HG02763 (cell line): ENCODE results near the gene CA10.

Experiments used
- ATAC-seq: cut with Tn5 transposase; IDR thresholded peaks from one replicate; pipeline ENCODE4 v1.9.1; 2021; ENCODE audit warnings: mild to moderate bottlenecking, moderate library complexity; ENCODE audit not compliant: unreplicated experiment

CA10 gene

DNA sequence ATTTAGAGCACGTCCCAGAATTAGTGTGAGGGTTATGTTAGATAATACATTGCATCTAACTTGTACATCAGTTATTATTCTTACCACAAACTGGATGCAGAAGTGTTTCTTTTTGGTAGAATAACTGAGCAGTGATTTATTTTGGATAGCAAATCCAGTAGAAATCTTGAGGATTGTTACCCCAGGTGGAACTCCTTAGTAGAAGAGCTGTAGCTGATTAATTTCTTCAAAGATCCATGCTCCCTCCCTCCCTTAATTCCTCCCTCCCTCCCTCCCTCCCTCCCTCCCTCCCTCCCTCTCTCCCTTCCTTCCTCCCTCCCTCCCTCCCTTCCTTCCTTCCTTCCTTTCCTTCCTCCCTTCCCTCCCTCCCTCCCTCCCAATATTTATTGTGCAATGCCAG, 337.7 kb downstream of the CA10 start:
- ATAC-seq: no peak

DNA sequence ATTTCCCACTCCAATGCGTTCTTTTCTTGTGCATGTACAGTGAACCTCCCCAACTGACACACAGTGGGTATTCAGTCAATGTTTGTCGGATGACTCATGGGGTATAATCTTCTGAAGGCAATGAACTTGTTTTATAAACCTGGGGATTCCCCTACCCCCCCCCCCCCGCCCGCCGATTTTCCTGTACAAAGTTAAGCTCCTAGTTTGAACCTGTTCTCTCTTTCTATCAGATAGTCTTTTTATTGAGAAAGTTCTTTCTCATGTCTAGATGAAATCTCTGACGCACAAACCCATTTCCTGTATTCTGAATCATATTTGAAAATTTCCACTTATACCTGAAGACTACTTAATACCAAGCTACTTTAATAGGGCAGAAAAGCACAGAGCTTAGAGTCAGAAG, 338.3 kb downstream of the CA10 start:
- no peak for ATAC-seq

DNA sequence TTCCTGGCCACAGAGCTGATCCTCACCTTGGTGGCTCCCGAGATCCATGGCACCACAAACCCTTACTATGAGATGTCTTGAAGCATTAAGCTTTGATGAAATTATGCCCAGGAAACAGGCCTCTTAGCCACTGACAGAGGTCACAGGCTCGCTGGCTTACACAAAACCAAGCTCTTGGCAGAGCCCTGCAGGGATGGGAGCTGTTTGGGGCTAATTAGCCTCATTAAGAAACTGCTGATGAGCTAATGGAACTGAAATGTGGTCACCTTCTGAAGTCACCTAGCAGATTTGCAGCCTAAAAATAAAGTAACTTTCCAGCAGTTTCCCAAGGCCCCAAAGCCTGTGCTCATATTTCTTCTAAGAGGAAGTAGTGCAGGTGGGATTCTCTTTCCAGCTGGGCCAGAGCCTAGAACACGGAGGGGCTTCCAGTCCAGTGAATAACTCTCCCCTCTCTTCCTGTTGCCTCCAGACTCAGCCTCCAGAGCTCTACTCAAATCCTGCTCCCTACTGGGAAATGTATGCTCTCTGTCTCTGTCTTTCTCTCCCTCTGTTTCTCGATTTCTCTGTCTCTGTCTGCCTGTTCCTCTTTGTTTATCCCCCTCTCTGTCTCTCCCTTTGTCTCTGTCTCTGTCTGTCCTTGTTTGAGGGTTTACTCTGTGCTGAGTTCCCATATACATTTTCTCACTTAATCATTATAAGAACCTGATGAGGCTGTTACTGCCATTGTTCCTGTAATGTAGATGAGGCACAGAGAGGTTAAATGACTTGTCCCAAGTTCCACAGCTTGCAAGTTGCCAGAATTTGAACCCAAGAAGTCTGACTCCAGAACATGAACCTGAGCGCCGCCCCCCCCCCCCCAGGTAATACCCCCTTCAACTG, 338.9 kb downstream of the CA10 start:
- ATAC-seq: no peak

DNA sequence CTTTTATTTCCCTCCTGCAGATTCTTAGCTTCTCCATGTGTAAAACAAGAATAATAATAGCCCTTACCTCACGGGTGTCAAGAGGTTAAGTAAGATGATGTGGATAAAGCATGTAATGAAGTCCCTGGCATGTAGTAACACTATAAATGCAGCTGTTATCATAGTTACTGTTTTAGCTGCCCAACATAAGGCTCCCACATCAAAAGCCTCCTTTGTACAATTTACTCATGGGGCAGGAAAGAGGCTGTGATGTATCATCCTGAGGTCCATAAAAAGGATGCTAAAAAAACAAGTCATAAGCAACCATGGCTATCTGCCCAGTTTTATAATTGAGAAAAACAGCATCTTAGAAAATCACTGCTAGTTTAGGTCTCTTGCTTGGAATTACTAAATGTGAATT, 339.7 kb downstream of the CA10 start:
- no peak for ATAC-seq

DNA sequence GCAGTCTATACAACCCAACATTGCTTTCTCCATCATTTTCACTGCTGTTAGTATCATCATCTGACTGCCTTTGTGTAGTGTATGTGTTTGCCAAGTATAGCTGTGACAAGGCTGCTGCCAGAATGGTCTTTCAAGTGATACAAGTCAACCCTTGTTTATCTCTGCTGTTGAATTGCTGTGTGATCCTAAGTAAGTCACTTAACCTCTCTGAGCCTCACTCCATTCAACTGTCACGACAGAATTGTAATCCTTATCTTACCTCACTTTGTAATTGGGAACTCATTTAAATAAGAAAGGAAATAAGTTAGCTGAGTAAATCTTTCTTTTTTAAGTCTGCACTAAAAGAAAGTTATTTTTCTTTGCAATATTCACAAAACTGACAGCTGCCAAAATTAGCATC, 340.6 kb downstream of the CA10 start:
- no peak for ATAC-seq

DNA sequence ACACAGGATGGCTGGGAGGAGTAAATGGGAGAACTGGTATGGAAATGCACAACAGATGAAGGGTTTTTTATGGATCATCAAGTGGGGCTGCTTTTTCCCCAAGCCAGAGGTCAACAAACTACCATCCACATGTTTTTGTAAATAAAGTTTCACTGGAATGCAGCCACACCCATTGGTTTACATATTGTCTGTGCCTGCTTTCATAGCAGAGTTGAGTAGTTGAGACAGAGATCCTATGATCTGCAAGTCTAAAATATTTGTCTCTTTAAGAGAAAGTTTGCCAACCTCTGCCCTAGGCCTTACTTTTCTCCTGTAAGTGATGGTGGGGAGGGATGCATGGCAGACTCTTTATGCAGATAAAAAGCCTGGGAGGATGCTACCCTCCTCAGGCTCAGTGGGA, 341.4 kb downstream of the CA10 start:
- ATAC-seq: no peak

DNA sequence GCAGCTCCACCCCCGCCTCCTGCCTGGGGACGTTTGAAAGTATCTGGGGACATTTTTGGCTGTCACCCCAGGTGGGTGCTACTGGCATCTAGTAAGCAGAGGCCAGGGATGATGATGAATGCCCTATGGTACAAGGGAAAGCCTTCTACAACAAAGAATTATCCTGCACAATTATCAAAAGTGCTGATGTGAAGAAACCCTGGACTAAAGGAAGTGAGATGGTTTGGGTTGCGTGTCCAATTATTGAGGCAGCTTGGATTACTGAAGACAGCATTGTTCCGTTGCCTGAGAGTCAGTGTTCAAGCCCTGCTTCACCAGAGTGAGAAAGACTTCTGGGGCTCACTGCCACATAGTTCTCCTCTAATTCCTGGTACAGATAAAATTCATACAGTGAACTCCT, 343.4 kb downstream of the CA10 start:
- ATAC-seq: no peak

DNA sequence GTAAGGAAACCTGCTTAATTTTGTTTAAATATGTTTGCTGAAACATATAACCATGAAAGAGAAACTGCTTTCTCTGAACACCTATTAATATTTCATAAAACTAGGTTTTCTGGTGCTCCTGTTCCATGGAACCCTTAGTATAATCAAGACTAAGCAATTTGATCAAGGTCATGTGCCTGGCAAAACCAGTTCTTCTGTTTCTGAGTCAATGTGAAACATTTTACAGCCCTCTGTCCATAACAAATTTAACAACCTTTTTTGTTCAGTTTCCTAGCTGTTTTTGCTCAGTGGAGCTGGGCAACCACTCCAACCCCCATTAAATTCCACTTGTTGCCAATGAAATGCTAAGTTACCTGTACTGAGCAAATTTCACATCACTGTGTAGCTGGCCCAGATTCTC, 344.0 kb downstream of the CA10 start:
- no peak for ATAC-seq

DNA sequence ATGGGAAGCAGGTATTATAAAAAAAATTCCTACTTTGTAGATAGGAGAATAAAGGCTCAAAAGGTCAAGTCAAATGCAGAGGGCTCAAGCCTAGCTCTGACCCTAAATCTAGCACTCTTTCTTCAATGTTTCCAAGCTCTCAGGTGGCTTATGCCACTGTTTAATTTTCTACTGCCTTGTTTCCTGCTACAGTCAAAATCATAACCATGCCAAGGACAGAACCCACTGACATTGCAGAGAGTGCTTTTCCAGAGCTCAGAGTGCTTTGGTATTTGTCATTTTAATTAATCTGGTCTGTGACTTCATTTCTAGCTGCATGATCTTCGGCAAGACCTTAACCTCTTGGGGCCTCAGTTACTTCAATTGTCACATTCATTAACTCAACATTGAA, 344.7 kb downstream of the CA10 start:
- no peak for ATAC-seq

DNA sequence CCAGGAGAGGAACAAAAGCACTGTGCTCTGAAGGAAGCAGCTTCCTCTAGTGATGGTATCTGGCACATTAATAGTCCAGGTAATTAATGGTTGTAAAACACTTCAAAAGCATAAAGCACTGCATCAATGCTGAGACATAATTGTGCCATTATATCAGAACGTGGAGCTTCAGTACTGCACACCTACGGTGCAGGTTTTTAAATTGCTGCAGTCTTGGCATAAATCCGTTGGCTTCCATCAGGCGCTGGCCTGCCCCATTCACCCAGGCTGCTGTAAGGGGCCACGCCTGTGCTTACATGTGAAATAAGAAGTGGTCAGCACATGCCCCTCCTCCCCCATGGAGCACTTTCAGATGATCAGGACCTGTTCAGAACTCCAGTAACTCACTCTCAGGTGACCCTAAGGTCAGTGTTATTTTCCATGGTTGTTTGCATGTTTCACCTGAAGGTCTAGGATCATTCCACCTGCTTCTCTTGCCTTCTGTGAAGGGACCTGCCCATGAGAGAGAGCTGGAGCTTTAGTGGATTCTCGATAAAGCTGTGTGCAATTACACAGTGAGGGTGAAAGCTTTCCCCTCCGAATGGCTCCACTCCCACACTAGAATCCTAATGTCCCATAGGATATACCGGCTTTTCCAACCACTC, 345.3 kb downstream of the CA10 start:
- no peak for ATAC-seq

DNA sequence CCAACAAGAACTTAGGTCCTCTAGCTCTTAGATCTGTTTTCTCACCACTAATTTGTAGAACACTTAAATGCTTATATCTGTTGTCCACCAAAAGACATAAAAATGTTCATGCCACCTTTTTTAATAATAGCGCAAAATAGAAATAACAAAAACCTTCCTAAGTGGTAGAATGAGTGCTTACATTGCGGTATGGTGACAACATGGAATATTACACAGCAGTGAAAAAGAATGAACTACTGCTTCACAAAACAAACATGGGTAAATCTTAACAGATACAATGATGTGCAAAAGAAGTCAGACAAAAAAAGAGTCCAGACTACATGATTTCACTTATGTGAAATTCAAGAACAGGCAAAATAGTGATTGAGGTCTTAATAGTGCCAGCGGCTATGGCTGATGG, 351.1 kb downstream of the CA10 start:
- no peak for ATAC-seq

DNA sequence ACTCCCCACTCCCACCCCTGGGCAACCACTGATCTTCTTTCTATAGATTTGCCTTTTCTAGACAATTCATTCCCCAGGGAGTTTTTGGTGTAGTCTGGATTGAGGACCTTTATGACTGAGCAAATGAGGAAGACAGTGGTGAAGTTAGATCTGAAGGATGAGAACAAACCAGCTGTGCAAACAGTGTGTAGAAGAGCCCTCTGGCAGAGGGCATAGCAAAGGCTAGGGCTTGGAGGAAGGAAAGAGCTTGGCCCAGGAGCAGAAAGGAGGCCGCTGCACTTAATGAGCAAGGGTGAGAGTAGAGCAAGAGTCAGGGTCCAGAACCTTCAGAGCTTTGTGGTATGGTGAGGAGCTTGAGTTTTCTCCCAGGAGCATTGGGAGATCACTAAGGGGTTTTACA, 352.7 kb downstream of the CA10 start:
- no peak for ATAC-seq

DNA sequence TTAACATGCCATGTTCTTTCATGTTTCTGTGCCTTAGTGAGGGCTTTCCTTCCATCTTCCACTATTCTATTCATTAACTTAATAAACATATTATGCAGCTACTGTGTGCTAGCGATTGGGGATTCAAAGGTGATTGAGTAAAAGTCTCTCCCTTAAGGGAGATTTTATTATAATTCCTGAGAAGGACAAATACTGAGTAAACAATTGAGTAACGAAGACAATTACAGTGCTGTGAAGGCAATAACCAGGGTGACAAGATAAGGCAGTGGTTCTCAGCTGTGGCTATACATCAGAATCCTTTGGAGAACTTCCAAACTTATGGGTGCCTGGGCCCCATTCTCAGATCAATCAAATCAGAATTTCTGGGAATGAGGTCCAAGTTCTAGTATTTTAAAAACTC, 353.3 kb downstream of the CA10 start:
- no peak for ATAC-seq

DNA sequence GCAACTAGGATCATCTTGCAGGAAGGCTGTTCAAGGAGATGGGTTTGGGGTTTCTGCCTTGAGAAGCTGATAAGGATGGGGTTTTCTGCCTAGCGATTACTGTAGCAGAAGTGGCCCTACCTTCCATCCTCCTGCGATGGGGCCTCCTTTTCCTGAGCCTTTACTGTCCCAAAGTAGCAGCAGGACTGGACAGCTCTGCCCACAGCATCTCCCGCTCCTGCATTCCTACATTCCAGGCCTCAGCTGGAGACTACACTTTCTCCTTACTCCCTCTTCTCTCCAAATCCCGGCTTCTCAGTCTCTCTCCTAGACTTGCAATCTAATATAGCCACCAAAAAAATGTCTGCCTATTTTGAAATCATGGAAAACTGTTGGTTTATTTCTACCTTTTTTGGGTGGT, 355.4 kb downstream of the CA10 start:
- no peak for ATAC-seq

DNA sequence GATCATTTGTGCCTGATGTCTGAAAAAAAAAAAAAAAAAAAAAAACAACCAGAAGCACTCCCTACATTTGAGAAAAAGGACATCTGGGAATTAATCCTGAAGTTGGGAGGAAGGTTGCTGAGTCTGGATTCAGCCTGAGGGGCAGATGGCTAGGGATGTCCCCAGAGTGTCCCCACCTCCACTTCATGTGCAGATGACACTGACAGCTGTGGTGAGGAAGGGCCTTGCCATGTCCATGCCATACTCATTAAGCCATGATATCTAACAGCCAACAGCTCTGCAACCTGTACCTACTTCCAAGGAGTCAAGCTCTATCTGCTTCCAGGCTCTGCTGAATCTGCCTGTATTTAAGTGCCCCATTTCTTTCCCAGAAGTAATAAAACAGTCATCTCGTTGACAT, 356.0 kb downstream of the CA10 start:
- no peak for ATAC-seq

DNA sequence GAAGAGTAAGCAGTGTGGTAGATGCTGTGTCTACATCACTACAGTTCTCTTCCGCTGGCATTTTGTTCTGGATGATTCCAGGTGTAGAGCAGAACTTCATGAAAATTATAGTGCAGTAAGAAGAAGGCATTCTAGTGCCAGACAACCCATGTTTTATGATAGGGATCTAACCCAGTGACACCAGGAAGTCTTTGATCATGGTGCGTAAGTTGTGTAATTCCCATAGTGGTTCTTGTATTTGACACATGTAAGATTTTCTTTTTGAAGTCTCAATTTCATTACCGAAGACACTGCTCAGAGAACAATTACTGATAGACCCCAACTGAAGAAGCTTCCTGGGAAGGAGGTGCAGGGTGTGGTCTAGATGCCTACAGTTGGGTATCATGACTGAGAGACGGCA, 356.9 kb downstream of the CA10 start:
- no peak for ATAC-seq

DNA sequence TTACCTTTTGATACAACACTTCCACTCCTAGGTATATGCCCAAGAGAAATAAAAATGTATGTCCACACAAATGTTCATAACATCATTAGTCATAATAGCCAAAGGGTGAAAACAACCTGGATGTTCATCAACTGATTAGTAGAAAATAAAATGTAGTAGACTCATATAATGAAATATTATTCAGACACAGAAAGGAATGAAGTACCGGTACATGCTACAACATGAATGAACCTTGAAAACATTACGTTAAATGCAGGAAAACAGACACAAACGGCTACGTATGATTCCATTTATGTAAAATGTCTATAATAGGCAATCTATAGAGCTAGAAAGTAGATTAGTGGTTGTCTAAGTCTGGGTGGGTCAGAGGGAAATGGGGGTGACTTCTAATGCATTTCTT, 358.5 kb downstream of the CA10 start:
- ATAC-seq: no peak

DNA sequence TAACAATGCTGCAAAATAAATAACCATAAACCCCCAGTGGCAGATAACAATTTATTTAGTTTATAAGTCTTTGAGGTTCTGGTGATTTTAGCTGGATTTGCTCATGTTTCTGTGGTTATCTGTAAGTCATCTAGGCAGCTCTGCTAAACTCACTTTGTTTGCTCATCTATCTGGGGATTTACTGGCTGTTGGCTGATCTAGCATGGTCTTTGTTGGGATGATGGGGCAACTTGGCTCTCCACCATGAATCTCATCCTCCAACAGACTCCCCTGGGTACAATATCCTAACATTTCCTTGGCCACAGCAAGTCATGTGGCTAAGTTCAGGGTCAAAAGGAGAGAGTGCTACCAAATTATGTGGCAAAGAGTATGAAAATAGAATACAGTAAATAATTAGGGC, 359.3 kb downstream of the CA10 start:
- ATAC-seq: no peak

DNA sequence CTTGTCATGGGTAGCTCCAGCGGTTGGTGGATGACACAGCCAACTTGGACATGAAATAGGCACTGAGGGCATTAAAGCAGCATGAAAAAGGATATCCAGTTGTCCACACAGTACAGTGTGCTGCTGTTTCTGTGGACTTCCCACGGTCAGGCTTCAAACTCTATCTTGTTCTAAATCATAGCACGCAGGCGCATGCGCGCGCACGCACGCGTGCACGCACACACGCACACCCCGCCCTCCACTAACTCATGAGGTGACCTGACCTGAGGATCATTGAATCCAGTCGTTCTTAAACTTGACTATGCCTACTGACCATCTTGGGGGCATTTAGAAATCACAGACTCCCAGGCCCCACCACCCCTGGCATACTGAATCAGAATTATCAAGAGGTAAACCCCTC, 361.4 kb downstream of the CA10 start:
- ATAC-seq: no peak

DNA sequence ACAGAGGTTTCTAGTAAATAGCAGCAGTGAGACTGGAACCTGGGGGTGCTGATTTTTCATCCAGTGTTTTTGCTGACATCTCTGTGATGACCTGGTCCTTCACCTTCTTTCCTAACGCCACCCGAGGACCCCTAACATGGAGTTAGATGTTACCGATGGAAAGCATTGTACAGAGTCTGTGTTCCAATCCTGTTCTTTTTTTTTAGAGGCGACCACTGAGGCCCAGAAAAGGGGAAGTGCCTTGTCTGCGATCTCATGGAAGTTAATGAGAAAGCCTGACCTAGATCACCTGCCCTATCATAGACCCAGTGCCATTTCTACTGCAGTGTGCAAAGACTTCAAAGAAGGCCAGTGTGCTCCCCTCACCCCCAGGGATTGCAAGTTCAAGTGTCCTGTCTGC, 362.5 kb downstream of the CA10 start:
- no peak for ATAC-seq

DNA sequence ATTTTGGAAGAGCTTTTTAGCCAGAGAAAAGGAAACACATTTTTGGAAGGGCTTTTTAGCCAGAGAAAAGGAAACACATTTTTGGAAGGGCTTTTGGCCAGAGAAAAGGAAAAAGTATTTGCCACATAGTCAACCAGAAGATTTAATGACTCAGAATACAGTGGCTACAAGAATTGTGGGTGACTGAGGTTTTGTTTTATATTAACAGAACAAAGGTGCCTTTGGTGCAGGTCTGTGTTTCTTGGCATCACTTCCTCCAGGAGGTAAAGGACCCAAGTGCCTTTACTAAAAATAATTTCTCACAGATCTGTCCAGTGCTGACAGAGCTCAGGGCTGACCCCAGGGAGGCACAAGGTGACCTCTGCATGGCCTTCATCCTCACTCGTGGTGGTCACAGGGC, 363.1 kb downstream of the CA10 start:
- ATAC-seq: no peak

DNA sequence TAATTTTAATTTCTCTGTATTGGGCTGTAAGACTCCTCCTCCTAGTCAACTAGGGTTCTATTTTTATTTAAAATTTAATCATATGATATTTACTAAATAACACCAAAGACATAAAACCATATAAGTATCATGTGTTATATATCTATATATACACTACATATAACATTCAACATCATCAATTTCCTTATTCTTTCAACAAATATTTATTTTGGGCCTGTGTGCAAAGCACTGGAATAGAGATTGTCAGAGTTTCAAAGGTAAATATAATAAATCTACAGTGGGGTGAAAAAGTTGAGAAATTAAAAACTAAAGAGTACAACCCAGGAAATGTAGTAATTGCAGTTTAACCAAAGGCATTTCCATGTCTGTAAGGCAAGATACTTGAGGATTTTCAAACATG, 364.0 kb downstream of the CA10 start:
- ATAC-seq: no peak

DNA sequence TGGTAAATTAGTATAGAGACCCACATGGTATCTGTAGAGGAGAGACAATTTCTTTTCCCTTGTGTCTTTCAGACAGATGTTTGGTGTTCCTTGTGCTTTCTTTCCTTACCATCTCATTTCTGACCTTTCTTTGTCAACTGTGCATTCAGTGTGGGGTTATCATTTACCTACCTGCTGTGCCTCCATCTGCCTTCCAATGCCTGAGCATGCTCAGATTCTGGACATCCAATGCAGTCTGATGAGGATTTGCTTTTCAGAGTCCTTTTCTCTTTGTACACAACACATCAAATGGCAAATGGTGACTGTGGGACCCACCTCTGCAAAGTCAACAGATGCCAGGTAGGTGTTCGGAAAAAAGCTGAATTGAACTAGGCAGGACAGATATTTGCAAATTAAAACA, 364.8 kb downstream of the CA10 start:
- no peak for ATAC-seq
